ENCODE data around the gene TSFM. TPM values are rescaled to one million over a fixed set of nuclear protein-coding genes. Genes with fewer than 3 reads are reported as not detected.

Gene TSFM
- polyA plus RNA-seq, 1 experiment, result 15.1 TPM

- POLR2A ChIA-PET, result no interaction called here
- Histone ChIP-seq H3K4me3 (ENCODE audit: low read depth, low read length) (no peak overlapping the region), H3K36me3 (ENCODE audit: control insufficient read depth, insufficient read depth, low read length) (peaks cover 3% of the 10 kb centered on the region; the same call in 1 of the 2 replicates), H3K27me3 (ENCODE audit: control insufficient read depth, insufficient read depth, low read length) (no peaks in the 10 kb centered on the region)
- no peak for TF ChIP-seq CTCF (IDR thresholded peaks at IDR 0.05; ENCODE audit: insufficient read depth, low read depth, low read length)
- DNase-seq (ENCODE audit: low read depth), result no peak
- CTCF ChIA-PET, result interaction anchor here (10.2 kb wide), 1 partner anchor 64 kb away, joined by 92 read pairs; no protein-coding TSS in a partner anchor
These were observed 58.1 kb downstream of the TSFM start for GRCh38 chr12:57840726-57841125.

GRCh38 chr12:57841445-57841844 is 58.9 kb downstream of the TSFM start:
- no peak for TF ChIP-seq CTCF (IDR thresholded peaks at IDR 0.05; ENCODE audit: insufficient read depth, low read depth, low read length)
- CTCF ChIA-PET, result interaction anchor here (1.5 to 10.2 kb wide), 2 partner anchors 28 to 63 kb away, joined by 3 to 92 read pairs; no protein-coding TSS in a partner anchor
- no peak overlapping the region for H3K4me3 ChIP-seq (ENCODE audit: low read depth, low read length)
- no peak for DNase-seq (ENCODE audit: low read depth)
- H3K36me3 ChIP-seq (ENCODE audit: control insufficient read depth, insufficient read depth, low read length), result peaks cover 3% of the 10 kb centered on the region; the same call in 1 of the 2 replicates
- POLR2A ChIA-PET, result no interaction called here
- no peaks in the 10 kb centered on the region for H3K27me3 ChIP-seq (ENCODE audit: control insufficient read depth, insufficient read depth, low read length)

DNA sequence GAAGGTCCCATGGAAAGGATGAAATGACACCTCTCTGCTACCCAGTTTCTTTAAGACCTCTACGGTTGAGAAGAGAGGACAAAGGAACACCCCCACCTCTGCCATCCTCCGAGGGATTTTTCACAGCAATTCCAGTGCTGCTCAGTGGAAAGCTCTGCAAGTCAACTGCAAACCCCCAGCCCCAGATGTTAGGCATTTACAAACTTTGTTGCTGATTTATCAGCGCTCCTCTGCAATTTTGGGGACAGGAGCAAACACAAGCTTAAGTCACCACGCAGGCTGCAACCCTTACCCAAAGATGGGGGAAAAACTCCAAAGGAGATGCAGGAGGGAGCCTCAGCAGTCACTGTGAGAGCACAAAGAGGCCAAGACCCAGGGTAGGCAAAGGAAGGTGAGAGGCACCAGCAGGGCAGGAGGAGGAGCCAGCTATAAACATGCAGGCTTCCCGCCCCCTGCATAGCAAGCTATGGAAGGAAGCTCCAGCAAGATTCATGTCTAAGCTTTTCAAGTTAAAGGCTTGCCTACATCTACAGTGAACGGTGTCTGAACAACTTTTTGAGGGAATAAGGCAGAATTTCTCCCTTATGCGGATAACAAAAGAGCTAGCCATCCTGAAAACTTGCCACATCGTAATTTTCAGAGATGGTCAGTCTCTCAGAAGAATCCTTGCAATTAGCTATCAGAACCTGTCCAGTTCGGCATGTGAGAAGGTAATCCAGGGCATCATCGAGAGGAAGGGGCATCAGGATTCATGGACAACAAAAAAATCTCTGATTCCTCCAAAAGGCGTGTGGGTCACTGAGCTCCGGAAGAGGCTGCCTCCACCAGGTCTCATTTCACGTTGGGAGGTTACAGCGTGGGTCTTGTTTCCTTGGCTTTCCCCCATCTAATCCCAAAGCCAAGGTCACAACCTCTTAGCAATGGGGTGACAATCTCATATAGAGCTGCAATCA is 60.0 kb downstream of the TSFM start:
- Histone ChIP-seq H3K4me3 (ENCODE audit: low read depth, low read length) (peak overlapping the region; percentile 100), H3K27me3 (ENCODE audit: control insufficient read depth, insufficient read depth, low read length) (no peaks in the 10 kb centered on the region), H3K36me3 (ENCODE audit: control insufficient read depth, insufficient read depth, low read length) (peaks cover 3% of the 10 kb centered on the region; the same call in 1 of the 2 replicates)
- no peak for DNase-seq (ENCODE audit: low read depth)
- TF ChIP-seq CTCF (IDR thresholded peaks at IDR 0.05; ENCODE audit: insufficient read depth, low read depth, low read length), result no peak
- ChIA-PET POLR2A (interaction anchor here (1.6 to 1.9 kb wide), 2 partner anchors 23 to 54 kb away, joined by 4 to 6 read pairs; no protein-coding TSS in a partner anchor), CTCF (interaction anchor here (0.7 to 3.6 kb wide), 8 partner anchors 10 to 62 kb away, joined by 3 to 14 read pairs (median 5); no protein-coding TSS in a partner anchor)

DNA sequence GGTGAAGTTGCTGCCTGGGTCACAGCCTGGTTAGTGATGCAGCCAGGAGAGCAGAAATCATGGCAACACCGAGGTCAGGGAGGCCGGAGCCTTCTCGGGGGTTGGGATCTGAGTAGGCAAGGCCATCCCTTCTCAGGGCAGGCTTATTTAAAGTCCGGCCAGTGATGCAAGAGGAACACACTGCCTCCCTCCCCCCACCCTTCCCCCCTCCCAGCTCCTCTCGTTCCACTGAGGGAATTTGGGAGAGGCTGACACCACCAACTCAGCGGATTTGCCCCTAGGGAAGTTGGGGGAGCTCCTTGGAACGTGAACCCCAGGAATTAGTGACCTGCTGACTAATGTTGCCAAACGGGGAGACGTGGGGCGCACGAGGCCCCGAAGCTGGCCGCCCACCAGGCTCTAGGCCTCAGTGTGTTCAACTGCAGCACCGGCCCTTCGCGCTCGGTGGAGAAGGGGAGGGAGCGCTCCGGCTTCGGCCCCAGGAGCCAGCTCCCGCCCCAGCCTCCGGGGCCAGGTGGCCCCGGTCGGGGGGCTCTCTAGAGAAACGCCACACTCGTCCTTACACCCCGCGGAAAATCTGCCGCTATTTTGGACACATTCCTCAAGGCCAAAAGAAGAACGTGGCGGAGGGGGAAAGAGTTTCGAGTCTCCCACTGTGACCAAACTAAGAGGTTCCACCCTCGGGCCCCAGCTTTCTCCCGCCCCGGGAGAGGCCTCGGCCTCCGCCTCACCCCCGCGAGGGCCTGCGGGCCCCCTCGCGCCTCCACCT is 62.3 kb downstream of the TSFM start:
- peak overlapping the region; percentile 100 for H3K4me3 ChIP-seq (ENCODE audit: low read depth, low read length)
- CTCF ChIA-PET, result interaction anchor here (0.7 to 3.6 kb wide), 12 partner anchors 8 to 119 kb away, joined by 3 to 14 read pairs (median 4); no protein-coding TSS in a partner anchor

More for the DNA sequence above, 62.3 kb downstream of the TSFM start:
- H3K27me3 ChIP-seq (ENCODE audit: control insufficient read depth, insufficient read depth, low read length), result no peaks in the 10 kb centered on the region
- DNase-seq (ENCODE audit: low read depth), result no peak
- TF ChIP-seq CTCF (IDR thresholded peaks at IDR 0.05; ENCODE audit: insufficient read depth, low read depth, low read length), result no peak
- 0 out of 2 replicates have a peak, but pooled peaks cover 1% of the 10 kb centered on the region for H3K36me3 ChIP-seq (ENCODE audit: control insufficient read depth, insufficient read depth, low read length)
- POLR2A ChIA-PET, result interaction anchor here (0.6 to 1.3 kb wide), 5 partner anchors 44 to 108 kb away, joined by 3 to 4 read pairs (median 3); no protein-coding TSS in a partner anchor

Measured in BJ (cell line).